Astrocyte of the cerebellum (primary cell): ENCODE results near the gene MLIP.
"Not testable (repeated sequence)": the region's sequence is repeated elsewhere in the genome, so short reads cannot be mapped to it uniquely, and the experiment has no call there.

Source experiments
- DNase-seq: peaks from one replicate; pipeline ENCODE4 v3.0.0-alpha.2; 2011; ENCODE audit warnings: low read depth
- H3K4me3 ChIP-seq: 2 replicates; pipeline ENCODE4 v1.5.1; 2011; ENCODE audit warnings: mild to moderate bottlenecking, low read depth, low read length, moderate library complexity
- CTCF ChIP-seq: IDR thresholded peaks from 2 replicates; pipeline ENCODE4 v1.5.1; 2012; ENCODE audit warnings: low read length, low read depth, moderate library complexity, mild to moderate bottlenecking; ENCODE audit errors: missing control alignments
- in situ Hi-C: cut with HindIII; loops from 2 replicates; pipeline ENCODE4 v1.10.0; 2017; ENCODE audit warnings: low sequenced_read_pairs

The MLIP gene

GRCh38 chr6:54194067-54194466, 82.8 kb downstream of the MLIP start:
- DNase-seq: peak; percentile 32
- in situ Hi-C loops: loop anchor here (5.0 kb wide), 1 partner anchor 92 kb away; no protein-coding TSS in a partner anchor
- H3K4me3 ChIP-seq: no peak overlapping the region
- no peak for TF ChIP-seq CTCF

- in situ Hi-C loops: no loop called here
- DNase-seq: no peak
- H3K4me3 ChIP-seq: no peak overlapping the region
- TF ChIP-seq CTCF: no peak
These were observed 84.4 kb downstream of the MLIP start for GRCh38 chr6:54195637-54196036.

- no peak overlapping the region for H3K4me3 ChIP-seq
- TF ChIP-seq CTCF: no peak
- no peak for DNase-seq
- in situ Hi-C loops: no loop called here
These were observed 85.7 kb downstream of the MLIP start for GRCh38 chr6:54196905-54197304.

GRCh38 chr6:54198134-54198533, 86.9 kb downstream of the MLIP start:
- no peak for DNase-seq
- TF ChIP-seq CTCF: no peak
- no peak overlapping the region for H3K4me3 ChIP-seq
- in situ Hi-C loops: no loop called here

GRCh38 chr6:54203474-54204035, 92.3 kb downstream of the MLIP start:
- DNase-seq, H3K4me3 ChIP-seq, in situ Hi-C loops: not testable (repeated sequence)

GRCh38 chr6:54204921-54205591, 93.8 kb downstream of the MLIP start:
- TF ChIP-seq CTCF: no peak
- in situ Hi-C loops: no loop called here
- H3K4me3 ChIP-seq: no peak overlapping the region
- no peak for DNase-seq

- in situ Hi-C loops: no loop called here
- no peak for TF ChIP-seq CTCF
- H3K4me3 ChIP-seq: no peak overlapping the region
- no peak for DNase-seq
These were observed 95.3 kb downstream of the MLIP start for GRCh38 chr6:54206510-54206909.

- in situ Hi-C loops, DNase-seq, H3K4me3 ChIP-seq: not testable (repeated sequence)
These were observed 98.7 kb downstream of the MLIP start for GRCh38 chr6:54209983-54210382.
